ENCODE data around the gene UCMA.

GRCh38 chr10:13263591-13263990 lies 29.4 kb upstream of the UCMA start:
- no peak for TF ChIP-seq CTCF (conservative IDR thresholded peaks at IDR 0.05 in 1 of 2, IDR thresholded peaks at IDR 0.05 in 1 of 2; ENCODE audit: low read depth in 1 of 2, low read length in 2 of 2)
- TF ChIP-seq EZH2 (IDR thresholded peaks at IDR 0.05; ENCODE audit: low read length, missing control alignments), result no peak
